NB4 (cell line): ENCODE results near the gene C3.
"Not testable (repeated sequence)": the region's sequence is repeated elsewhere in the genome, so short reads cannot be mapped to it uniquely, and the experiment has no call there.

Experiments used
- DNase-seq: peaks from one replicate; pipeline ENCODE4 v3.0.0; 2010; ENCODE audit warnings: low read depth
- H3K4me3 ChIP-seq: one replicate; pipeline ENCODE4 v1.5.1; 2011; ENCODE audit warnings: mild to moderate bottlenecking, low read depth, low read length, moderate library complexity
- CTCF ChIP-seq: IDR thresholded peaks from one replicate; pipeline ENCODE4 v1.5.1; 2012; ENCODE audit warnings: low read depth, low read length
- MAX ChIP-seq: IDR thresholded peaks from 2 replicates; pipeline ENCODE4 v1.6.1; 2011; ENCODE audit warnings: low read depth, low read length
- MYC ChIP-seq: IDR thresholded peaks from 2 replicates; pipeline ENCODE4 v1.6.1; 2011; ENCODE audit warnings: low read depth, low read length
- POLR2A ChIP-seq: IDR thresholded peaks from 2 replicates; pipeline ENCODE4 v1.6.1; 2011; ENCODE audit warnings: mild to moderate bottlenecking; ENCODE audit not compliant: insufficient read length; ENCODE audit errors: extremely low read depth

C3 gene

DNA sequence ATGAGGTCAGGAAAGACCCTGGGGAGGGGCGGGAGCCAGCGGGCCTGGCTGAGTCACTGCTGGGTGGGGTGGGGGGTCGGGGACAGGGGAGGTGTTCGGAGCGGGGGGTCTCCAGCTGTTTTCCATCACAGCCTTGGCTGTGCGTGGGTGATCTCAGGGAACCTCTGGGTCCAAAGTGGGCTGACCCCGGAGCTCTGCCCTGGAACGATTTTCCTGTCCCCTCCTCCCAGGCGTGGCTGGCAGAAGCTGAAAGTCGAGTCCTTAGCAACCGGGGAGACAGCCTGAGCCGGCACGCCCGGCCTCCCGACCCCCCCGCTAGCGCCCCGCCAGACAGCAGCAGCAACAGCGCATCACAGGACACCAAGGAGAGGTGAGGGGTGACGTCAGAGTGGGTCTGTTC is 29.6 kb upstream of the C3 start:
- H3K4me3 ChIP-seq = no peak overlapping the region
- no peak for TF ChIP-seq POLR2A
- no peak for TF ChIP-seq MYC
- TF ChIP-seq MAX = no peak
- no peak for TF ChIP-seq CTCF
- no peak for DNase-seq

DNA sequence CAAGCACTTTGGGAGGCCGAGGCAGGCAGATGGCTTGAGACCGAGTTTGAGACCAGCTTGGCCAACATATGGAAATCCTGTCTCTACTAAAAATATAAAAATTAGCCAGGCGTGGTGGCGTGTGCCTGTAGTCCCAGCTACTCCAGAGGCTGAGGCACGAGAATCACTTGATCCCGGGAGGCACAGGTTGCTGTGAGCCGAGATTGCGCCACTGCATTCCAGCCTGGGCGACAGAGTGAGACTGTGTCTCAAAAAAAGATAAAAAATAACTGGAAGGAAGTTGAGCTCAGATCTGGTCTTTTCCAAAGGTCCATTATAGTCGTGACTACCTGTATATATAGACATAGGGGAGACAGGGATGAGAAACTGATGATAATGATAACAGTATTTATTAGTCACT is 28.1 kb upstream of the C3 start:
- DNase-seq, H3K4me3 ChIP-seq: not testable (repeated sequence)

DNA sequence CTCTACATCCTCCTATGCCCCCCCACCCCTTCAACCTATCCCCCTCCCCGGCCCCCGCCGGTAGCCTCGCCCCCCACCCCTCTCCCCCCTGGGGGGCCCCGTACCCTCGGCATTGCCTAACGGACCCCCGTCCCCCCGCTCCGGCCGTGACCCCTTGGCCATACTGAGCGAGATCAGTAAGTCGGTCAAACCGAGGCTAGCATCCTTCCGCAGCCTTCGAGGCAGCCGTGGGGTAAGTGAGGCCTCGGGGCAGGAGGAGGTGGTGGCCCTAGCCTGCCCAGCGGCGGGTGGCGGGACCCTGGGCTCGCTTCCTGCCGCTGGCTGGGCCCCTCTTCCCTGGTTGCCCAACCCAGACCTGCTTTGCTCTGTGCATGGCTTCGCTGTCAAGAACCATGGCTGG is 25.5 kb upstream of the C3 start:
- H3K4me3 ChIP-seq = no peak overlapping the region
- no peak for TF ChIP-seq MAX
- no peak for TF ChIP-seq POLR2A
- no peak for TF ChIP-seq MYC
- TF ChIP-seq CTCF = no peak
- DNase-seq = no peak

- H3K4me3 ChIP-seq = no peak overlapping the region
- DNase-seq = no peak
- TF ChIP-seq MYC (no peak), CTCF (no peak), MAX (no peak), POLR2A (no peak)
These were observed 24.2 kb upstream of the C3 start for GRCh38 chr19:6744381-6745301.

GRCh38 chr19:6743714-6744380 is 23.4 kb upstream of the C3 start:
- TF ChIP-seq MYC (no peak), POLR2A (no peak), MAX (no peak), CTCF (no peak)
- H3K4me3 ChIP-seq = no peak overlapping the region
- DNase-seq = no peak

DNA sequence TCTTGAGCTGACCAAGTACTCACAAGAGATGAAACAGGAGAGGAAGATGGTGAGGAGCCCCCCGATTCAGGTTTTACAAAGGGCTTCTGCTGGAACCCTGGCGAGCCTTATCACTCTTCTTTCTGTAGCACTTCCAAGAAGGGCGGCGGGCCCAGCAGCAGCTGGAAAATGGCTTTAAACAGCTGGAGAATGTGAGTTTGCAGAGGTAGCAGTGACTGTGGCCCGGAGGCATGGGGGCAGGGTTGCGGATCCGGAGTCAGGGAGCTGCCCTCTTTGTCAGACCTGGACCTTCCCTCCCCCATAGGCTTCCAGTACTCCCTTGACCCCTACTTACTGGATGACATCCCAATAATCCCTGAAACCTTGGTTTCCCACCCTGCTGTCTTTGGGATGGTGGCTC is 22.6 kb upstream of the C3 start:
- TF ChIP-seq CTCF (no peak), MYC (no peak), MAX (no peak), POLR2A (no peak)
- no peak overlapping the region for H3K4me3 ChIP-seq
- no peak for DNase-seq
